Smooth muscle cell of the brain vasculature (primary cell): Measurements from ENCODE around the gene TMPRSS9.
A peak's percentile ranks its signal among the peaks of the same experiment; 100 is the strongest.

Experiments
- DNase-seq: peaks from one replicate; pipeline ENCODE4 v3.0.0-alpha.2; 2012; ENCODE audit warnings: low read depth, low spot score

Gene TMPRSS9

DNA sequence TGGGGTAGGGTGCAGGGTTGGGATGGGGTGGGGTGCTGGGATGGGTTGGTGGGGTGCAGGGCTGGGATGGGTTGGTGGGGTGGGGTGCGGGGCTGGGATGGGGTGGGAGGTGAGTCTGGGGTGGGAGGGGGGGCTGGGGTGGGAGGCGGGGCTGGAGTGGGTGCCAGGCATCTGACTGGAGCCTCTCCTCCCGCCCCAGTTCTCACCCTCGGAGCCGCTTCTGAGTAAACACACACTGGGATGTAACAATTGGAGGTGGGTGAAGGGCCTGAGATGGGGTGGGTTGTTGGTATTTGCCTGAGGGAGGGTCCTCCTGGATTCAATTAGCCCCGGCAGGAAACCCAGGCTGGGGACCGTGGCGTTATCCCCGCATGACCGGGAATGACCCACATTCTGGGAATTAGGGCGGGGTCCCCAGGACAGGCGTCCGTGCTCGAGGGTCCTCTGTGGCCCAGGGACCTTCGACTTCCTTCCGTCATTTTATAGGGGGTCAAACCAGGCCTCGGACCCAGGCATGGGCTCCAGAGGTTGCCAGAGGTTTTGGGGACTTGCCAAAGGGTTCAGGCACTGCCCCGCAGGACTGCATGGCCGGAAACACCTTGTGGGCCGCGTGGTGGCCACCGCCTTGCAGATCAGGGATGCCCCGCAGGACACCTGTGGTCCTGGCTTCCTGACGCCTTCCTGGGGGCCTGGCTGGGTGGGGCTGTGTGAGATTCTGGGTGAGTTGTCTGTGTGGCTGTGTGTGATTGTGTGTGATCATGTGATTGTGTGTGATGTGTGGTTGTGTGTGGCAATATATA lies 1.4 kb downstream of the TMPRSS9 start:
- no peak for DNase-seq

DNA sequence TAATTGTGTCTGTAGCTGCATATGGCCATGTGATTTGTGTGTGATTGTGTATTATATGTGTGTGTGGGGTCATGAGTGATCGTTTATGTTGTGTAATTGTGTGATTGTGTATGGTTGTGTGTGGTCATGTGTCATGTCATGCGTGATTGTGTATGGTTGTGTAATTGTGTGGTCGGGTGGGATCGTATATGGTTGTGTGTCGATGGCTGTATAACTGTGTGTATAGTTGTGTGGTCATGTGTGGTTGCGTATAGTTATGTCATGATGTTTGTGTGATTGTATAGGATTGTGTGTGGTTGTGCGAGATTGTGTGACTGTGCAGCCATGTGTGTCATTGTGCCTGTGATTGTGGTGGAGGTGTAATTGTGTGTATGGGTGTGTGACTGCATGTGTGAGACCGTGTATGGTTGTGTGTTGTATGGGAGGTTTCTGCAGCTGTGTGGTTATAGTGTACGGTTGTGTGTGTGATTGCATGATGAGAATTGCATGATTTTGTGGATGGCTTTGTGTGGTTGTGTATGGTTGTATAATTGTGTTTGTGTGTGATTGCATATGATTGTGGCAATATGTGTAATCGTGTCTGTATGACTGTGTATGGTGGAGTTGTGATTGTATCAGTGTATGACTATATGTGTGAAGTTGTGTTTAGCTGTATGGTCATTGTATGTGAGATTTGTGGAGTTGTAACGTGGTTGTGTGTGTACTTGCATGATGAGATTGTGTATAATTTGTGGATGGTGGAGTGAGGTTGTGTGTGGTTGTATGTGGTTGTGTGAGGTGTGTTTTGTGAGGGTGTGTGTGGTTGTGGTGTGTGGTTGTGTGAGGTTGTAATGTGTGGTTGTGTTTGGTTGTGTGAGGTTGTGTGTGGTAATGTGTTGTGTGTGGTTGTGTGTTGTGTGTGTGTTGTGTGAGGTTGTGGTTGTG lies 2.2 kb downstream of the TMPRSS9 start:
- DNase-seq, result no peak

DNA sequence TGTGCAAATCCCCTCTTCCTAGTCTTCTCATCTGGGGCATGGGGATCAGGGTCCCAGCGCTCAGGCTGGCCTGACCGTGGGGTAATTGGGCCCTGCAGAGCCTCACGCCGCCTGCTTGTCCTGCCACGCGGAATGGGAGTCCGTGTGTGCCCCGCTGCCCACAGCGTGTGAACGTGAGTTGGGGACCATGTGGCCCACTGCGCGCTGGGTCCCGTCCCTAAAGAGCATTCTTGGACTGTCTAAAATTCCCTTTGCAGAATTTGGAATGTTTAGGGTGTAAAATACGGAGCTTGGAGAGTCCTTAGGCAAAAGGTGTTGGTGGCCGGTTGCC lies 2.9 kb downstream of the TMPRSS9 start:
- no peak for DNase-seq

DNA sequence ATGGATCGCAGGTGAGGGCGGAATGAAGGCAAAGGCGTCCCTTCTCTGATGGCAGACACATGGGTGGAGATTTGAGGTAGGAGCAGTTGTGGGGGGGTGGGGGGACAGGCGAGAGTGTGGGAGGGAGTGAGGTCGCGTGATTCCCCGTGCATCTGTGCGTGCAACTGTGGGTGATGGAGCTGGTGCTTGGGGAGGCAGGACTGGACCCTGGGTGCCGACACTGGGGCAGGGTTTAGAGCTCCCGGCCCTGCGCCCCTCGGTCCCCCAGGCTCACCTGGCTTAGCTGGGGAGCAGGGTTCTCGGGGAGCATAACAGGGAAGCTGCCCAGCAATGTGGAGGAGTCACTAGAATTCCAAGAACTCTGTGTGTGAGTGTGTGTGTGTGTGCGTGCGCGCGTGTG lies 3.4 kb downstream of the TMPRSS9 start:
- no peak for DNase-seq

DNA sequence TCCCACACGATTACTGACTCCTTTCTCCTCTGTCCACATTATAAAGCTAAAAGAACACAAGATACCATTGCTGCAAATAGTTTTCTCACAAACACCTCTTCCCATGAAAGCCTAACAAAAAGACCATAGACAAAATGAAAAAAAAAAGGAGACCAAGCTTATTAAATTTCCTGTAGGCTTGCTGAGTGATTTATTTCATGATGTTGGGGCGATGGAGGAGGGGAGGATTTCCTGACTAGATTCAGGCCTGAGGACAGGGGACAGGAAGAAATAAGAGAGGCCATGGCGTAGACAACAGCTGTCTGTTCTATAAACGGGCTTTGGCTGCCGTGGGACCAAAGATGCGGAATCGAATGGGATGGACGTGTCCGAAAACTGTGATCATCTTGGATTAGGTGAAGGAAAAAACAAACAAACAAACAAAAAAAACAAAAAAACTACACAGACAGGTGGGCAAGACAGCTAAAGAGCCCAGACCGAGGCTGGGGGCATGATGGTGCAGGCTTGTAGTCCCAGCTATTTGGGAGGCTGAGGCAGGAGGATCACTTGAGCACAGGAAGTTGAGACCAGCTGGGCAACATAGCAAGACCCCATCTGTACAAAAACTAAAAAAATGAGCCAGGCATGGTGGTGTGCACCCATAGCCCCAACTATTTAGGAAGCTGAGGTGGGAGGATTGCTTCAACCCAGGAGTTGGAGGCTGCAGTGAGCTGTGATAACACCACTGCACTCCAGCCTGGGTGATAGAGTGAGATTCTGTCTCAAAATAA lies 5.3 kb downstream of the TMPRSS9 start:
- no peak for DNase-seq

DNA sequence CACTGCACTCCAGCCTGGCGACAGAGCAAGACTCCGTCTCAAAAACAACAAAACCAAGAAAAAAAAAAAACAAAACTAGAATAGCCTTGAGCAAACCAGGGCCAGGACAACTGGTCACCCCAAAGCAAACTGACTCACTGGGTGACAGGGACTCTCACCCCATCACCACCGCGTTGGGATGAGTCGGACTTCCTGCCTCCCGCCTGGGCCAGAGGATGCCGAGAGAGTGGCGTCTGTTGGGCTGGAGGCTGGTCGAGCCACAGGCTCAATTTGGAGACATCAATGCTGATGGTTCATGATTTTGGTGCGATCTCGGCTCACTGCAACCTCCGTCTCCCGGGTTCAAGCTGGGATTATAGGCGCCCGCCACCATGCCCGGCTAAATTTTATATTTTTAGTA lies 11.6 kb downstream of the TMPRSS9 start:
- no peak for DNase-seq

DNA sequence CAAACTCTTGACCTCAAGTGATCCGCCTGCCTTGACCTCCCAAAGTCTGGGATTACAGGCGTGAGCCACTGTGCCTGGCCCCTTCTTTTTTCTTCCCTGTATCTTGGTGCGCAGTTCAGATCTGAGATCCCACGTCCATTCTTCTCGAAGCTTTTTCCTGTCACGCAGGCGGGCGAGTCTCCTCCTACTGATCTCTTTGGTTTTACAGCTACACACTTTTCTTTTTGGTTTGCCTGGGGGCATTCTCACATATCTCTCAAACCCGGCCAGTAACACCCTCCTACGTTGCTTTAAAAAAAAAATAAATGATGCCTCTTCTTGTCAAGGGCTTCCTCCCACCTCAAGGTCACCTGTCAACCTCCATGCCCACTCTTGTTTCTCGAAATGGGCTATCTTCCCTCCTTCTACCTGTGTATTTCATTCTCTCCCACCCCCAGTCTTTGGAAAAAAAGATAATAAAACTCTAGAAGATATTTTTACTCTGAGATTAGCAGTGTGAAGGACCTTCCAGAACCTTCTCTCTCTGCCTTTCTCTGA lies 12.1 kb downstream of the TMPRSS9 start:
- no peak for DNase-seq

DNA sequence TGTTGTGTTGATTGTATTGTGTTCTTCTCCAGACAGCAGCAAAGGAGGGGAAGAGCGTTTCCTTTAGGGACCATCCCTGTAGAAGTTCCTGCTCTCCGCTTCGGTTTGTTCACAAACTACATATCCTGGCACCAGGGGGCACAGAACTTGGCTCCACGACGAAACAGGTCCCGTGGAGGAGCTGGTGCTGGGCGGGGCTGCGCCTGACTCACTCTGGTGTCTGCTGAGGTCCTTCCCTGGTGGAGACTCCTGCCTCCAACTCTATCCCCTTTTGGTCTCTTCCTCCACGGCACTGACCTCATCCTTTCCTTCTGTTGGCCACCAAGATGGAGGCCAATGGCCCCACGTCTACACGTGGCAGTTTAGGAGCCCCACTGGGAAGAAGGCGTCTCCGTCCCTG lies 14.7 kb downstream of the TMPRSS9 start:
- no peak for DNase-seq

DNA sequence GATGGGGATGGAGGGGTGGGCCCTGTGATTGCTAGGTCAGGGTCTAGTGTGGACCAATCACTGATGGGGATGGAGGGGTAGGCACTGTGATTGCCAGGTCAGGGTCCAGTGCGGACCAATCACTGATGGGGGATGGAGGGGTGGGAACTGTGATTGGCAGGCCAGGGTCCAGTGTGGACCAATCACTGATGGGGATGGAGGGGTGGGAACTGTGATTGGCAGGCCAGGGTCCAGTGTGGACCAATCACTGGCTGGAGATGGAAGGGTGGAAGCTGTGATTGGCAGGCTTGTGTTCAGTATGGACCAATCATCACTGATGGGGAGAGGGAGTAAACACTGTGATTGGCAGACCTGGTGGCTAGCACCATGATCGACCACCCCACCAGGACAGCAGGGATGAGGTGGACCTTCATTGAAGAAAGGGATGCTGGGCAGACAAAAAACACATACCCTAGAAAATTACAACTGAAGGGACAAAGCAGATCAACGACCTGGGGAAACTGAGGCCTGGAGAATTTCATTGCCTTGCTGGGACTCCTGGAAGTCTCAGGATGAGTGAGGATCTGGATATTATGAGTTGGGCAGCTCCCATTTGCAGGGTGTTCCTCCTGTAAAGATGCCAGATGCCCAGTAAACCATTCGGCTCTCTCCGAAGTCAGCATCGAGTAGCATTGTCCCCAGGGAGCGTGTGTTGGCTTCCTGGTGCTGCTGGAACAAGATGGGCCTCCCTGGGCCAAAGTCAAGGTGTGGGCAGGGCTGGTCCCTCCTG lies 15.5 kb downstream of the TMPRSS9 start:
- no peak for DNase-seq

DNA sequence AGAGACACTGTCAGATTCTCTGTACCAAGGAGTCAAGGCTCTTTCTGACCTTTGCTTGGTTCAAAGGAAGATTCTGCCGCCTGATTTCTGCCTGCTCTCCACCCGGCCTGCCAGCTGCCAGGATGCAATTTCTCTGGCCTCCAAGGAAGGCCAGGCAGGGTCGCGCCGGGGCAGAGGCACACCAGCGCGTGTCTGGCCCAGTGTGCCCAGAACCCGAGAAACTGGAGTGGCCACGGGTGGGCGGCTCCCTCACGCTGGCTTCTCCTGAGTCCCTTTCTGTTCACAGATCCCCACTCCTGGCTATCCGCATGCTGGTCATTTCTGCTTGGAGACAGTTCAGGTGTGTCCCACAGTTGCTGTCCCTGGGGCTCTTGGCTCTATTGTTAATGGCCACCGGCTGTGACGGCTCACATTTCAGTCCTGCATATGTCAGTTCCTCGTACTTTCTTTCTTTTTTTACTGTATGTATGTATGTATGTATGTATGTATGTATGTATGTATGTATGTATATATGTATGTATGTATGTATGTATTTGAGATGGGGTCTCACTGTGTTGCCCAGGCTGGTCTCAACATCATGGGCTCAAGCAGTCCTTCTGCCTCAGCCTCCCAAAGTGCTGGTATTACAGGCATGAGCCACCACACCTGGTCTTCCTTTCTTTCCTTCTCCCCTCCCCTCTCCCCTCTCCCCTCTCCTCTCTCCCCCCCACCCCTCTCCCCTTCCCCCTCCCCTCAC lies 16.9 kb downstream of the TMPRSS9 start:
- no peak for DNase-seq

DNA sequence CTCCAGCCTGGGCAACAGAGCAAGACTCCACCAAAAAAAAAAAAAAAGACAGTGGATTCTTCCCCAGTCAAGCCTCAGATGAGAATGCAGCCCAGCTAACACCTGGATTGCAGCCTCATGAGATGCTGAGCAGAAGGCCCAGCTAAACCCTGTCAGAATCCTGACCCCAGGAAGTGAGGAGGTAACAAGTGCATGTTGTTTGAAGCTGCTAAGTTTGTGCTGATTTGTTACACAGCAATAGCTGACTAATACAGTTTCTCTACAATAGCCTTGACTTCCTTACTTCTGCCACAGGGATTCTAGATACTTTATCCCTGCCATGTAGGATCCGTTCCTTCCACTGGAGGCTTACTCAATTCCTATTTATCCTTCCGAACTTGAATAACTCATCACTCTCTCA lies 20.5 kb downstream of the TMPRSS9 start:
- no peak for DNase-seq

DNA sequence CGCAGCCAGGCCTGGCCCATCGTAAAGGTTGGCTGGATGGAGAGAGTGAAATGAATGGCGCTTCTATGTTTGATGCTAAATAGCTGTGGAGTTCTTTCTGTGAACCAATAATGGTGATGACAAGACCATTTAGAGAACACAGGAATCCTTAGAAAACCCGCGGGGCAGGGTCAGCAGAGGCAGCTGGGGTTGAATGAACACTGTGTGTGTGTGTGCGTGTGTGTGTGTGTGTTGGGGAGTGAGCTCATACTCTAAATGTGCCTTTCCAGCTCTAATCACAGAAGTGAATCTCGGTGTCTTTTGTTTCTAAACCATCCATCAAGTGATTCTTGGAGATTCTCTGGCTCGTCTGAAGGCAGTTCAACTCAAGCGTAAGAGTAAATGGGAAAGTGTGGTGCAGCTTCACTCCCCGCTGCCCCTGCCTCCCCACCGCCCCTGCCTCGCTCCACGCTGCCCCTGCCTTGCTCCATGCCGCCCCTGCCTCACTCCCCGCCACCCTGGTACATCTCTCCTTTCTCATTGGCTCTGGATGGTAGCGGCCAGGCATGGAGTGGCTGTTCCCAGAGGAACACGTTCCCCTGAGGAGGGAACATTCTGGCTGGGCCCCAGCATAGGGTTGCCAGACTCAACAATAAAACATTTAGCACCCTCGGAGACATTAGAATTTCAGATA lies 21.2 kb downstream of the TMPRSS9 start:
- no peak for DNase-seq

DNA sequence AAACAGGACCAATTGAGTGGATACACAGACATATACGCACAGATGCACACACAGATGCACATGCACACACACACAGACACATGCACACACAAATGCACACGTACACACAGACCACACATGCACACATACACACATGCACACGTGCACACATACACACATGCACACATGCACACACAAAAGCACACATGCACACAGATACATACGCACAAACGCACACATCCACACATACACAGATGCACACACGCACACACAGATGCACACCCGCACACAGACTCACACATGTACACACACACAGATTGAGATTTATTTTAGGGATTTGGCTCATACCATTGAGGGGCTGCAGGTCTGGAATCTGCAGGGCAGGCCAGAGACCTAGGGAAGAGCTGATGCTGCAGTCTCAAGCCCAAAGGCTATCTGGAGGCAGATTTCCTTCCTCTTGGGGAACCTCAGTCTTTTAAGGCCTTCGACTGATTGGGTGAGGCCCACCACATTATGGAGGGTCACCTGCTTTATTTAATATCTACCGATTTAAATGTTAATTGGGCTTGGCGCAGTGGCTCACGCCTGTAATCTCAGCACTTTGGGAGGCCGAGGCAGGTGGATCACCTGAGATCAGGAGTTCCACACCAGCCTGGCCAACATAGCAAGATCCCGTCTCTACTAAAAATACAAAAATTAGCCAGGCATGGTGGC lies 22.6 kb downstream of the TMPRSS9 start:
- no peak for DNase-seq

DNA sequence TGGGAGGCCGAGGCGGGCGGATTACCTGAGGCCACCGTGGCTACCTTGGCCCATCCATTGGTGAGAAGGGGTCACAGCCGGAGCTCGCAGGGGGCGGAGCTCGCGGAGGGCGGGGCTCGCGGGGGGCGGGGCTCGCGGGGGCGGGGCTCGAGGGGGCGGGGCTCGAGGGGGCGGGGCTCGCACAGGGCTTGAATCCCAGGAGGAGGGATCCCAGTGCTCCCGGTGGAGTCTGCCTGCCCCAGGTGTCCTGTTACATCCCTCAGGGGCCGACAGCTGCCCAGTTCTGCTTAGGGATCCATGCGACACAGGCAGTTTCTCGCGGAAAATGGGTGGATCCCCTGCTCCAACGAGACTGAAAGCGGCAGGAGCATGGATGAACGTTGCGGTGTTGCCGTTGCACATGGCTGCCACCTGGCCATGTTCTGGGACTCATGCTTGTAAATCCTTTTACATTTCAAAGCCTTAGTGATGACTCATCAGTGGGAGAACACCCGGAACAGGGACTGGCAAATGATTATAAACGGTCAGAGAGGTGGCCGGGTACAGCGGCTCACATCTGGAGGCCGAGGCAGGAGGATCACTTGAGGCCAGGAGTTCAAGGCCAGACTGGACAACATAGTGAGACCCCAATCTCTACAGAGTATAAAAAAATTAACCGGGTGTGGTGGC lies 25.1 kb downstream of the TMPRSS9 start:
- peak; percentile 17 for DNase-seq

DNA sequence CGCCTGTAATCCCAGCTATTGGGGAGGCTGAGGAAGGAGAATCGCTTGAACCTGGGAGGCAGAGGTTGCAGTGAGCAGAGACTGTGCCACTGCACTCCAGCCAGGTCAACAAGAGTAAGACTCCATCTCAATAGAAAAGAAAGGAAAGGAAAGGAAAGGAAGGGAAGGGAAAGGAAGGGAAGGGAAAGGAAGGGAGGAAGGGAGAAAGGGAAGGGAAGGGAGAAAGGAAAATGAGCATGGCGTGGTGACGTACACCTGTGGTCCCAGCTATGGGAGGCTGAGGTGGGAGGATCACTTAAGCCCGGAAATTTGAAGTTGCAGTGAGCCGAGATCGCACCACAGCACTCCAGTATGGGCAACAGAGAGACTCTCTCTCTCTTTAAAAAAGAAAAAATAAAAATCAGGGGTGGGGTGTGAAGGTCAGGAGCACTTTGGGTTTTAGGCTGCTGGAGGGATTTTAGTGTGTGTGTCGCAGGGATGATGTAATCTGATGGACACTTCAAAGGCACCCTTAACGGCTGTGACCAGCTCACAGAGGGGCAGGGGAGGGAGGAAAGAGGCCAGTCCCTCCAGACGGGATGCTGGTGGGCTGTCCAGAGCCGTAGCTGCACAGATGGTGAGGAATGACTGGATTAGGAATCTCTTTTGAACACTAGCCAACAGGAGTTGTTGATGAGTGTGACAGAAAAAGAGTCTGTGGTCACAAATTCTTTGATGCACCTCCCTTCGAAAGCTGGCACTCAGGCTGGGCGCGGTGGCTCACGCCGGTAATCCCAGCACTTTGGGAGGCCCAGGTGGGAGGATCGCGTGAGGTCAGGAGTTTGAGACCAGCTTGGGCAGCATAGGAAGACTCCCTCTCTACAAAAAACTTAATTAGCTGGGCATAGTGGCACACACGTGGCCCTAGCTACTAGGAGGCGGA lies 27.6 kb downstream of the TMPRSS9 start:
- no peak for DNase-seq

DNA sequence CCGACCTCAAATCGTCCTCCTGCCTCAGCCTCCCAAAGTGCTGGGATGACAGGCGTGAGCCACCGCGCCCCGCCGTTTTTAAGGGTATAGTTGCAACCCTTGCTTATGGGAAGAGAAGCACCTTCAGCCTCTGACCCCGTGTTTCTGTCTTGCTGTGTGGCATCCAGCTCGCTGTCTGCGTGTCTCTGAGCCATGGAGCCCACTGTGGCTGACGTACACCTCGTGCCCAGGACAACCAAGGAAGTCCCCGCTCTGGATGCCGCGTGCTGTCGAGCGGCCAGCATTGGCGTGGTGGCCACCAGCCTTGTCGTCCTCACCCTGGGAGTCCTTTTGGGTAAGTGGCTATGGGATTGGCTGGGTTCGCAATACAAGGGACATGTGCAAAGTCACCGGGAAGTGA lies 29.5 kb downstream of the TMPRSS9 start:
- DNase-seq, result no peak

DNA sequence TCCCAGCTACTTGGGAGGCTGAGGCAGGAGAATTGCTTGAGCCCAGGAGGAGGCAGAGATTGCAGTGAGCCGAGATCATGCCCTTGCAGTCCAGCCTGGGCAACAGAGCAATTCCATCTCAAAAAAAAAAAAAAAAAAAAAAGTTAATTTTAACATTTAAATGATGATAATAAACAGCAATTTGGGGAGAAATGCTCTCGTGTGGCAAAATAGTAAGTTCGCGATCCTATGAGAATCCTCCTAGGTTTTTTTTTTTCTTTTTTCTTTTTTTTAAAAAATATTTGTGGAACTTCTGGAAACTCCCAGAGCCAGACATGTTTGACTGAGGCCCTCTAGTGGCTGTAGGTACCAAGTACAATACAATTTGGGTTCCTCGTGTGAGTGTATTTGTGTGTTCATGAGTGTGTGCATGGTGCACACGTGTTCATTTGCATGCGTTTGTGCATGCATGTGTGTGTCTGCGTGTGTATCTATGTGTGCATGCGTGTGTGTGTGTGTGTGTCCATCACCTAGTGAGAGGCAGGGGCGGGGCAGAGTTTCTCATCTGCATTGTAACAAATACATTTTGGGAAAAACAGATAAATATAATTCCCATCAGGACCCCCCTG lies 31.2 kb downstream of the TMPRSS9 start:
- DNase-seq, result peak; percentile 31
